NCI-H146 (cell line): ENCODE results near the gene METTL1.
"Not testable (repeated sequence)": the region's sequence is repeated elsewhere in the genome, so short reads cannot be mapped to it uniquely, and the experiment has no call there.

Source experiments
- DNase-seq: peaks from one replicate; lab custom pipeline; 2025; lab: John Stamatoyannopoulos, UW

METTL1 gene

GRCh38 chr12:57796996-57797395, 25.1 kb upstream of the METTL1 start:
- DNase-seq: no peak

GRCh38 chr12:57795354-57795753, 23.4 kb upstream of the METTL1 start:
- DNase-seq: no peak

GRCh38 chr12:57793920-57794319, 22.0 kb upstream of the METTL1 start:
- DNase-seq: no peak

- no peak for DNase-seq
Measured at GRCh38 chr12:57783861-57784260, 12.0 kb upstream of the METTL1 start.

- DNase-seq: no peak
Measured at GRCh38 chr12:57783466-57783801, 11.5 kb upstream of the METTL1 start.

- DNase-seq: peak; percentile 92
Measured at GRCh38 chr12:57782608-57783465, 10.9 kb upstream of the METTL1 start, which contains the start of gene TSFM. TSFM (plus strand) TSS chr12:57782787; CDS start chr12:57782802, 15 bp downstream.

- DNase-seq: no peak
Measured at GRCh38 chr12:57782243-57782607, 10.3 kb upstream of the METTL1 start.

- DNase-seq: no peak
Measured at GRCh38 chr12:57781801-57782200, 9.9 kb upstream of the METTL1 start.

- no peak for DNase-seq
Measured at GRCh38 chr12:57781244-57781643, 9.3 kb upstream of the METTL1 start.

GRCh38 chr12:57780284-57780897, 8.5 kb upstream of the METTL1 start:
- DNase-seq: no peak

GRCh38 chr12:57779736-57780135, 7.8 kb upstream of the METTL1 start:
- no peak for DNase-seq

GRCh38 chr12:57777911-57778310, 6.0 kb upstream of the METTL1 start:
- DNase-seq: no peak

GRCh38 chr12:57777367-57777766, 5.5 kb upstream of the METTL1 start:
- no peak for DNase-seq

- no peak for DNase-seq
Measured at GRCh38 chr12:57776247-57776587, 4.3 kb upstream of the METTL1 start.

GRCh38 chr12:57775563-57776246, 3.8 kb upstream of the METTL1 start:
- DNase-seq: no peak

- DNase-seq: no peak
Measured at GRCh38 chr12:57775044-57775443, 3.1 kb upstream of the METTL1 start.

GRCh38 chr12:57774634-57775033, 2.7 kb upstream of the METTL1 start:
- not testable (repeated sequence) for DNase-seq

GRCh38 chr12:57772429-57773322, 771 bp upstream of the METTL1 start, which contains the start of gene EEF1AKMT3:
EEF1AKMT3 (plus strand) TSS chr12:57772614; CDS start chr12:57772725, 111 bp downstream.
- peak; percentile 72 for DNase-seq

- DNase-seq: peak; percentile 88
Measured at GRCh38 chr12:57771236-57771872, 551 bp downstream of the METTL1 start.

- DNase-seq: no peak
Measured at GRCh38 chr12:57770734-57771133, 1.2 kb downstream of the METTL1 start.

GRCh38 chr12:57769594-57769993, 2.3 kb downstream of the METTL1 start:
- DNase-seq: no peak
